GM18502 (cell line): Measurements from ENCODE around the gene CHST8.
"Not testable (repeated sequence)": the region's sequence is repeated elsewhere in the genome, so short reads cannot be mapped to it uniquely, and the experiment has no call there.

ENCODE experiments used
- ATAC-seq: cut with Tn5 transposase; IDR thresholded peaks from one replicate; pipeline ENCODE4 v1.9.1; 2021; ENCODE audit warnings: mild to moderate bottlenecking; ENCODE audit not compliant: unreplicated experiment, poor library complexity

CHST8 gene, protein sequence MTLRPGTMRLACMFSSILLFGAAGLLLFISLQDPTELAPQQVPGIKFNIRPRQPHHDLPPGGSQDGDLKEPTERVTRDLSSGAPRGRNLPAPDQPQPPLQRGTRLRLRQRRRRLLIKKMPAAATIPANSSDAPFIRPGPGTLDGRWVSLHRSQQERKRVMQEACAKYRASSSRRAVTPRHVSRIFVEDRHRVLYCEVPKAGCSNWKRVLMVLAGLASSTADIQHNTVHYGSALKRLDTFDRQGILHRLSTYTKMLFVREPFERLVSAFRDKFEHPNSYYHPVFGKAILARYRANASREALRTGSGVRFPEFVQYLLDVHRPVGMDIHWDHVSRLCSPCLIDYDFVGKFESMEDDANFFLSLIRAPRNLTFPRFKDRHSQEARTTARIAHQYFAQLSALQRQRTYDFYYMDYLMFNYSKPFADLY

DNA sequence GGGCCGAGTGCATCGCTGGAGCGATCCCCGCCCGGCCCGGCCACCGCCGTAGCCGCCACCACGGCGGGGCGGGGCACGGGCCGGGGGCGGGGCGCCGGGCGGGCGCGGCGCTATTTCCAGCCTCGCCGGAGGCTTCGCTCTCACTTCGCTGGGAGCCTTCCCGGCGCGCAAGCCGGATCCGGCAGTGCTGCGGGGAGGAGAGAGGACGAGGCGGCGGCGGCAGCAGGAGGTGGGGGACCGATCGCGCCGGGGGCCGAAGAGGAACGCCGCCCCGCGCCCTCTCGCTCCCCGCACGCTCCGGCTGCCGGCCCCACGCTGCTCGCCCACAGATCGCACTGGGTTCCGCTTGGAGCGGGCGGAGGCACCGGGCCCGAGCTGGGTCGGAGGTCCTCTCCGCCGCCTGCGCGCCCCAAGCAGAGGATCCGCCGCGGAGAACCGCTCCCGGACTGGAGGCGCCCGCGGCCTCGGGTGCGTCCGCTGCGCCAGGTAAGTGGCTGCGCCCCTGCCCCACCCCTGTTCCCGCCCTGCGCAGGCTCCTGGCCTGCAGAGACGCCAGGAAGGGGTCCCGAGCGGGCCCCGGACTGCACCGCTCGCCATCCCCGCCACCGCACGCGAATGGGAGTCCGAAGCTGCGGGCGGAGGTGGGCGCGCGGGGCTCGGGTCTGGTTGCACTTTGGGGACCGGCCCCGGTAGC, at the start of gene CHST8:
Gene CHST8 (plus strand): TSS at position 143 of the 694 bp plus-strand sequence. CDS start 67,309 bp downstream, outside the sequence.
- no peak for ATAC-seq

DNA sequence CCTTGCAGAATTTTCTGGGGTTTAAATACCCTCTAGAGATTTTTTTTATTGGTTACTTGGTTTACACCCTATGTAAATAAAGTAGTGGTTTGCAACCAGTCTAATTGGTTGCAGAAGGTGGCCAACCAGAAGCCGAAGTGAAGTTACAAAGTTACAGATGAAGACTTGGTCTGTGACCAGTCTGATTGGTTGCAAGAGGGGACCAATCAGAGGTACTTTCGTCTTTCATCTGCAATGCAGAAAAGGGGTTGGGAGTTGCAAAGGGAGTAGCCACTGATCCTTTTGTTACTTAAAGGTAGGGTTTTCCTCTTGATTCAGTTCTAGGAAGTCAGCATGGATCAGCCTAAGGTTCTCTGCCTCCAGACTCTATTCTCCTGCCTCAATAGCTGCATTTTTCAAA, 48.8 kb upstream of the CHST8 start:
- ATAC-seq: no peak

DNA sequence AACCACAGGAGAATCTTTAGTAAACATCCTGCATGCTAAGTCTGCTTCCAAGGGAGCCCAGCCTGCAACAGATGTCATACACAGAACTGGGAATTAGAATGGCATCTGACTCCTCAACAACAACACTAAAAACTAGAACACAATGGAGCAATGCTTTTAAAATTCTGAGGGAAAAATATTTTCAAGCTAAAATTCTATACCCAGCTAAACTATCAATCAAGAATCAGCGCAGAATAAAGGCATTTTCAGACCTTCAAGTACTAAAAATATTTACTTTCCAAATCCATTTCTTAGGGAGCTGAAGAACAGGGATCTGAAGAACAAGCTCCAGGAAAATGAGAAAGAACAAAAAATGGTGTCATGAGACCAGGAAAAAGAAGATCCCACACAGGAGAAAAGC, 46.9 kb upstream of the CHST8 start:
- ATAC-seq: no peak

DNA sequence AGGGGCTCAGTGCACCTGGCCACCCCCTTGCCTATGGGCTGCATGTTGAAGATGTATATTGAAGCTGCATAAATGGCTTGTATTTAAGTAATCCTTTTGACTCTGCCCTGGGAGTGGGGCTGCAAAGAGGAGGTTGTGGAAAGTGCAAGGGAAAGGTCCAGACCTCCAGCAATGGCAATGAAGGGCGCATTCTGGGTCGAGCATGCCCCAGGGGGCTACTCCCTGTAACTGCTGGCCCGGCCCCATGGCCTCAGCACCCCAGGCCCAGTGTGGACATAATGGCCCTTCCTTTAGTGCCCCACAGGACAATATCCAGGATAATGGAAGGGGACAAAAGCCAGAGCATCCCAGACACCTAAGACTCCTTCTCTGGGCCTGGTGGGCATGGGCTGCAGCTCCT, 43.1 kb upstream of the CHST8 start:
- no peak for ATAC-seq

DNA sequence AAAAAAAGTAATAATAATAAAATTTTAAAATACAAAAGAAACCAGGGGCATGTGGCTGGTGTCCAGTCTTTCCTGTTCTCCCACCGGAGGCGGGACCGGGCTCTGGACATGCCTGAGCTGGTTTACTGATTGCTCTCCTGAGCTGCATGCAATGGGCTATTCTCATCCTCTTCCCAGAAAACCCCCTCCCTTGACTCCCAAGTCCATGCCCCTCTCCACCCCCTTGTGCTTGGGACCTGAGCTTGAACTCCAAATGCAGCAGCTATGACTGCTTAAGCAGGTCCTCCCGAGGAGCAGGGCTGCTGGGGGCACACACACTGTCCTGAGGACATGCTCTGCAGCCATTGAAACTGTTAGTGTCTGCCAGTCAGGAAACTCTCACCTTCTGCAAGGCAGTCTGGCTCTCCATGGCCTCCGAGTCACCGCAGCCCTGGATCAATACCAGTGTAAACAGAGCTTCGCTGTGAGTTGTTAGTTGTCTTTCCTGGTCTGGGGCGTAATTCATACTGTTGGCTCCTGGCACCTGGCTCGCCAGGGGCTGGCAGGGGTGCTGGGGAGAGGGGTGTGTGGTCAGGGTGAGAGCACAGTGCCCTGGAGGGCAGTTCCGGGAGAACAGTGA, 41.6 kb upstream of the CHST8 start:
- no peak for ATAC-seq

DNA sequence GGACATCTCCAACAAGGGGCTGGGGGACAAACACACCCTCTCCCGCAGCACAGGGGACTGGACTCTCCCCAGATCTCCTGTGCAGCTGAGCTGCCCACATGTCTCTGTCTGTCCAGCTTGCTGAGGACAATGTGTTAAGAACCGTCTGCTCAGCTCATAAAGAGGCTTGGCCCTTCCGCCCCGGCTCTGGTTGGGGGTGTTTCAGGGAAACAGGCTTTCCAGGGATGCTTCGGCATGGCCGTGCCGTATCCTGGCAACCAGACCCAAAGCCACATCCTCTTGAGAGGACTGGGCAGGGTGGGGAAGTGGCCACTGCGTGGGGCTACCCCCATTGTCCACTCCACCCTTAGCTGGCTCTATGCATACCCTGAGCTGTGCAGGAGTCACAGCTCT, 41.1 kb upstream of the CHST8 start:
- ATAC-seq: no peak

DNA sequence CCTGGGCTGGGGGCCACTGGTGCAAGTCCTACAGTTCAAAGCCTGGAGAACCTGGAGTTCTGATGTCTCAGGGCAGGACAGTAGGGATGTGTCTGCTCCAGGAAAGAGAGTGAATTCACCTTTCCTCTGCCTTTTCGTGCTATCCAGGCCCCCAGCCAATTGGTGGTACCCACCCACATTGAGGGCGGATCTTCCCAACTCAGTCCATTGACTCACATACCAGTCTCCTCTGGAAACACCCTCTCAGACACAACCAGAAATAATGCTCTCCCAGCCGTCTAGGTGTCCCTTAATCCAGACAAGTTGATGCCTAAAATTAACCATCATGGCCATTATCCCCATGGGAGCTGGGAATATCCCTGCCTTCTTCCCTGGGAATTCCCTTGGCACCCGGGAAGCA, 38.8 kb upstream of the CHST8 start:
- no peak for ATAC-seq

DNA sequence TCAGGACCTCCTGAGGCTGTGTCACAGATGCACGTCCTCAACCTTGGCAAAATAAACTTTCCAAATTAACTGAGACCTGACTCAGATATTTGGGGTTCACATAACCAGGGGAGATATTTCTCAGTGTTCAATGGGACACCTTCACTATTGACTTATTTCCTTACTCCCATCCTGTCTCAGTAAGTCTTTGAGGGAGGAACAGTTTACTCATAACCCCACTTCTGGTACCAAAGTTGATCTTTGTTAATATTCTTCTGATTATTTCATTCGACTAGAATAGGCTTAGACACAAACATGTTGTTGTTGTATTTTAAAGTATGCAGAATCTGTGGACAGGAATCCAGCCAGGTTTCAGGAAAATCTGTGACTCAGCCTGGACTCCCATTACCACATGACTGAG, 34.6 kb upstream of the CHST8 start:
- ATAC-seq: no peak

DNA sequence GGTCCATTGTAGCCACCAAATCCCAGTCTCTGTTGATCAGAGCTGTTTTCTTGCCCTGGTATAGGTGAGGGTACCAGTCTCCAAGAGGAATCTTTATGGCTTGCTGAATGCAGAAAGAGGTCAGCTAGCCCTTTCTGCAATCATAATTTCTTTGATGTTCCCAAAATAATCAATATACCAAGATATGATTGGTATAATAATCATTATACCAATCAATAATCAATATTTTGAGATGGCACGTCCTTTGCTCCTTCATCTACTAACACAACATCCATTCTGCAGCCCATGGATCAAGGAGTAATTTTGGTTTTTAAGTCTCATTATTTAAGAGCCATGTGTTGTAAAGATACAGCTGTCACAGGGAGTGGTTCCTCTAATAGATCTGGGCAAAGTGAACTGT, 31.5 kb upstream of the CHST8 start:
- ATAC-seq: no peak

DNA sequence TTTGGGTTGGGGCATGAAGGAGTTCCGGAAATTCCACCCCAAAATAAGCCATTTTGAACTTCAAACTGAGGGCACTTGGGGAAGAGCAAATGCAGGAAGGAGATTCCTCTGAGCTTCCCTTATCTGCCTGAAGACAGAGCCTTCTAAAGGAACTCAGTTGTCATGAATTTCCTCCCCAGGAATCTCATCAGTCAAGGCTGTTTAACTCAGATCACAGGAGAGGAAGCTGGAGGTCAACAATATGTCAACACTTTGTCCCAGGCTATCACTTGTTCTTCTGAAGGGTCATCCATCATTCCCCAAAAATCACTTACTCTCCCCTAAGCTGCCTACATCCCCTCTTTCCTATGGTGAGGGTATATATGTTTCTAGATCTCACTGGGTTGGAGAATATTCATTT, 26.0 kb upstream of the CHST8 start:
- no peak for ATAC-seq

DNA sequence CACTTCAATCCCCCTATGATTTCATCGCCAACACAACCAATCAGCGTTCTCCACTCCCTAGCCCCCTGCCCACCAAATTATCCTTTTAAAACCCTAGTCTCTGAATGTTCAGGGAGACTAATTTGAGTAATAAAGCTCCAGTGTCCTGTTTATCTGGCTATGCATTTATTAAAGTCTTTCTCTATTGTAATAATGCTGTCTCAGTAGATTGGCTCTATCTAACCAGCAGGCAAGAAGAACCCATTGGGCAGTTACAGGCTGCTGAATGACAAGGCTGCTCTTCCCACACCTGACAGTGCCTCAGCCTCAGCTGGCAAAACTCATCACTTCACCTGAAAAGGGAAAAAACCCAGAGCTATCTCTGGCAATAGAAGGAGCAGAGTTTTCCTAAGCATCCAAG, 20.2 kb upstream of the CHST8 start:
- ATAC-seq: no peak

DNA sequence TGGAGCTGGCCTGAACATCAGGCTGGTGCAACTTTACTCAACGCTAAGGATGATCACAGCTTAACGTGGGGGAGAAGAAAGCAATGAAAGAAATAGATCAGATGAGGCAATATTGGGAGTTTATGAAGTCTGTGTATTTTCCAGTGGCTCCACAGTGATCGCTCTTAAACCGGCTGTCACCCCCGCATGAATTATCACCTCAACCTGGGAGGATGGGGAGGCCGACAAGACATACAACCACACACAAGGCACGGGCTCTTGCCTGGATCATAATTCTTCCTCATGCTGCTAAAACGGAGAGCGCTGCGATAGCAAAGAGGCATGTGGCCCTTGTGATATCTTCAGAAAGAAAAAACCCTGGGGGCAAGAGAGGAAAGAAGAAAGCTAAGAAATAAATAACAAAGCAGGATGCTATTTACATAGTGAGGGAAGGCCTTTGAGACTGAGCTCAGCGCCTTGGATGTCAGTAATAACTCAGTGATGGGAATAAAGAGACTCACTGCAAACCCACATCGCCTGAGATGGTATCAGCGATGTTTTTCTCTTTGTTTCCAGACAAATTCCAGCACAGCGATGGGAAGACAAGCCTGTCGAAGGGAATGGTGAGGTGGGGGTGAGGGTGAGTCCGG, 19.1 kb upstream of the CHST8 start:
- ATAC-seq: no peak

DNA sequence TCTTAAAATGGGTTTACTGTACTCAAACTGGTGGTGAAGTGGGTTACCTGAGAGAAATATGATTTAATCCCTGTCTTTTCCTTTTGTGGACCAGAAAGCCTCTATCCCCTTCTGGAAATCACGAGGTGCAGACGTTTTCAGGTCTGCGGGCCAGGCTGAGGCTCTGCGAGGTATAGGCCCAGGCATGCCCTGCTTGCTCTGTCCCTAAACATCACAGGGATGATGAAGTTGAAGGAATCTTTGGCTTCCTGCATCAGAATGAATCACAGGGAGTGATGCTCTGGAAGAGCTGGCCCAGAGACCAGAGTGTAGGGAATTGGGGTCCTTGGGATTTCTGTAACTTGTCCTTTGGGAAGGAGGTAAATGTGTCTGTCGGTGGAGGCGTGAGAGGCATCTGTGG, 18.4 kb upstream of the CHST8 start:
- ATAC-seq: no peak

DNA sequence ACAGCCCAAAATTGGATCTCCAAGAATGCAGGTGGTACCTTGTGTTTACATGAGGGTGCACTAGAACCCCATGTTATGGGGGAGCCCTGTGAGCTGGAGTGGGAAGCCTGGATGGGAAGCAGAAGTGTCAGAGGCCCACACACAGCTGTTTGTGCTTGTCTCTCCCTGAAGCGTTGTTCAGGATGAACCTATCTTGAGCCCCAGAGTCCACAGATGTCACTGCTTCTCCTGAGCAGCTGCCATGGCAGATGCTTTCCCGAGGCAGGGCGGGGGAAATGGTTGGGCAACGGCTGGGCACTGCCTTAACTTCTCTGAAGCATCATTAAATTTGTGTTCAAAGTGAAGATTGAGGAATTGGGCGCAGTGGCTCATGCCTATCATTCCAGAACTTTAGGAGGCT, 17.1 kb upstream of the CHST8 start:
- no peak for ATAC-seq

DNA sequence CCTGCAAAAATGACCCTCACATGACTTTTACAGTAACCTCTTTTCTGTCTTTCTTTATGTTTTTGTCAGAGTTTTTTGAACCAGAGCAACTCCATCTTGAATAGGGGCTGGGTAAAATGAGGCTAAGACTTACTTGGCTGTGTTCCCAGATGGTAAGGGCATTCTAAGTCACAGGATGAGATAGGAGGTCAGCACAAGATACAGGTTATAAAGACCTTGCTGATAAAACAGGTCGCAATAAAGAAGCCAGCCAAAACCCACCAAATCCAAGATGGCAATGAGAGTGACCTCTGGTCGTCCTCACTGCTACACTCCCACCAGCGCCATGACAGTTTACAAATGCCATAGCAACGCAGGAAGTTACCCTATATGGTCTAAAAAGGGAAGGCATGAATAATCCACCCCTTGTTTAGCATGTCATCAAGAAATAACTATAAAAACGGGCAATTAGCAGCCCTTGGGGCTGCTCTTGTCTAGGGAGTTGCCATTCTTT, 15.9 kb upstream of the CHST8 start:
- ATAC-seq: not testable (repeated sequence)

DNA sequence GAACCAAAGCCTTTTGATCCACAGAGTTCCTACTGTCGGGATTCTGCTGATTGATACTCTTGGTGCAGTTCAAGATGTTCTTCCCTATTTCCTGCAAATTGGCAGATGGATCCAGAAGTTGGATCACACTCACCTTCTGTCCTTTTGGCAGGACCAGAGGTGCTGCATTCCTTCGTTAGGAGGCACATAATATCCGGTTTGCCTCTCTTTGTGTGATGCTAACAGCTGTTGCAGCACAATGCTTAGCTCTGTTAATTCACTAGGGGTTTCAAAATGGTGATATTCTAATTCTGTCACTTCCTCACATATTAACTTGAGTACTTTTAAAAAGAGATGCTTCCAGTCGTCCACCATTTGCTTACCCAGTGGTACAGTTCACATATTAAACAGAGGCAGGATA, 15.2 kb upstream of the CHST8 start:
- ATAC-seq: no peak

DNA sequence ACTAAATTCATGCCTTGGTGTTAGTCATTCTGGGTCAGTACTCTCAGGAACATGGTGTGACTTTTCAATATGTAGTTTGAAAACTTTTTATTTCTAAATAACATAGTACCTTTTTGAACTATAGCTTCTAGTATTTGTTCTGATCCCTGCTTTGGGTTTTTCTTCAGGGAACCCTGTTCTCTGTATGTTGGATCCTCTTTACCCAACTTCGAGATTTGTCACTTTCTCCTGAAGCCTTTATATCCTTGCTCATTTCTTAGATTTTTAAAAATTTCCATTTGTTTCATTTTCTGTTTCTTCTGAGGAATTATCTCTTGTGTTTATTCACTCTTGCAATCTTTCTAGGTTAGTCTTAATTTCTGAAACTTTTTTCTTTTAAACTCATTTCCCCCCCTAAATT, 12.4 kb upstream of the CHST8 start:
- ATAC-seq: no peak

DNA sequence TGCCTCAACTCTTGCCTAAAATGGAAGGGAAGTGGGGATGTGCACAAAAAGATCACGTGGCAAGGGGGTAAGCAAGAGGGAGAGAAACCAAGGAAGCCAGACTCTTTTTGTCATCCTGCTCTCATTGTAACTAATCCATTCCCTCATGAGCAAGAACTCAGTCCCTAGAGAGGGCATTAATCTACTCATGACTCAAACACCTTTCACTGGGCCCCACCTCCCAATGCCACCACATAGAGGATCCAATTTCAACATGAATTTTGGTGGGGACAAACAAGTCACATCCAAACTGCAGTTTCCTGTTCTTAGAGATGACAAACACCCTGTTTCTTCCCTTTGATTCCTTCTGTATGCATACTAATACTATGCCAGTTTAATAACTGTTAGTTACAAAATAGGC, 11.2 kb upstream of the CHST8 start:
- ATAC-seq: no peak

DNA sequence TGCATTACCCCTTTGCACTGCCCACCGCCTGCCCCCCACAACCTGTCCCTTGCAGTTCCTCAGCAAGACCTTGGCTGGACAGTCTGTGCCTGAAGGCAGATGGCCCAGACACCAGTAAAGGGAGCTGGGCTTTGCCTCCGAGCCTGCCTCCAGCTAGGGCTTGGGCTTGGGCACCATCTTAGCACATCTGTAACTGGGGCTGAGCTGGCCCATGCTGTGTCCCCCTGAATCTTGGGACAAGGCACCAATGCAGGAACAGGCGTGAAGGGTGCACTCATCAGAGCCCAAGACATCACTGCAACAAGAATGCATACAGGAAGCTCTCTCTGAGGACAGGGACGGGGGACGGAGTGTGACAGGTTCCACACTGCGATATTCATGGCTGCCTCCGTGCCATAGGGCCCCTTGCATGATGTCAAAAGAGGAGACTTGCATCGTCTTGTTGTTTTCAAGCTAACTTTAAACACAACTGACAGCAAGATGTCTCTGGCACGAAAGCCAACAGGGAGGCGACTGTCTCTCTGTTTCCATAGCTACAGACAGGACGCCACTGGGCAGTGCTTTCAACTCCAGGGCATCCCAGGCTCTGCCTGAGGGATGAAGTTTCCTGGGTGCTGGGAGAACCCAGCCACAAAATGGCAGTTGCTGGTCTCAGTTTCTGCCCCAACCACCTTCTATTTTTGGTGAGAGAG, 8.7 kb upstream of the CHST8 start:
- ATAC-seq: no peak

DNA sequence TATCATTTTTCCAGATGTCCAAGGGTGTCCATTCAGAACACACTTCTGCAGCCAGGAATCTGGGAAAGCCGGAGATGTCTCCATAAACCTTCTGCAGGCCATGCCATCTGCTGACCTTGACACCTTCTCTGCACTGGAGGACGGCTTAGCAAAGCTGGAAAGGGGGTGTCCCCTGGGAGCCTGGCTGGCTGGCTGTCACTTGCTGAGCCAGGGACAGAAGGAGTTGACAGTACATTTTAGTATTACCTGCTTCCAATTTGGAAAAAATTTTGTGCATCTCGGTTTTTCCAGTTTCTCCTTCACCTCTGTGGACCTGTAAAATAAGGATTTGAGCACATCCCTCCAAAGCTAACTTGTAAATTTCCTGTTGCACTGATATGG, 8.1 kb upstream of the CHST8 start:
- no peak for ATAC-seq
